Adrenal gland (tissue), 12 donors: ENCODE results near the gene CDCA7L. TPM values are rescaled to one million over a fixed set of nuclear protein-coding genes. Genes with fewer than 3 reads are reported as not detected.
A peak's percentile ranks its signal among the peaks of the same experiment; 100 is the strongest.
"Not testable (repeated sequence)": the region's sequence is repeated elsewhere in the genome, so short reads cannot be mapped to it uniquely, and the experiment has no call there.

Source experiments
- DNase-seq, 7 donors: peaks; one replicate each; pipeline ENCODE4 v3.0.0-alpha.2; 2019 to 2020
- H3K27ac ChIP-seq, 5 donors: fragments of 200-600 bp; sonication (generic) in 4 of 5; 1 replicate in 3 of 5; 2 replicates in 2 of 5; pipeline versions ENCODE4 v1.5.1 to v1.8.0; 2016 to 2020; ENCODE audit warnings: mild to moderate bottlenecking in 1 of 5
- H3K27me3 ChIP-seq: fragments of 200-600 bp; 2 replicates; pipeline ENCODE4 v1.8.0; 2021
- H3K36me3 ChIP-seq, 2 donors: fragments of 200-600 bp; replicated peaks in 1 of 2; 1 replicate in 1 of 2; 2 replicates in 1 of 2; pipeline versions ENCODE4 v1.5.1 to v1.8.0; 2018 to 2022
- H3K4me1 ChIP-seq, 2 donors: fragments of 200-600 bp; replicated peaks in 1 of 2; 1 replicate in 1 of 2; 2 replicates in 1 of 2; pipeline versions ENCODE4 v1.5.1 to v1.8.0; 2018 to 2021
- H3K4me3 ChIP-seq, 4 donors: fragments of 200-600 bp; sonication (generic) in 3 of 4; one replicate each; pipeline ENCODE4 v1.5.1; 2016 to 2018
- H3K9me3 ChIP-seq, 3 donors: fragments of 200-600 bp; sonication (generic) in 1 of 3; replicated peaks in 1 of 3; 1 replicate in 2 of 3; 2 replicates in 1 of 3; pipeline versions ENCODE4 v1.5.1 to v1.8.0; 2016 to 2021
- POLR2A ChIP-seq, 2 donors: fragments of 450-650 bp; IDR thresholded peaks; one replicate each; pipeline ENCODE4 v1.6.1; 2017; ENCODE audit warnings: antibody characterized with exemption in 2 of 2, mild to moderate bottlenecking in 2 of 2, moderate library complexity in 1 of 2
- WGBS, 4 donors: extraction: QIAGEN DNeasy Blood & Tissue Kit in 2 of 4; methylation state at CpG; one replicate each; pipeline versions ENCODE4 v1.1.5 to v1.1.7; 2013 to 2017; 5-methylcytosine and 5-hydroxymethylcytosine counted together
- intact Hi-C, 2 donors: fragments of 100-400 bp; cut with DNase I; formaldehyde crosslinking; loops; one replicate each; pipeline versions ENCODE4 v1.14.1 to v1.15.0; 2022 to 2023
- polyA plus RNA-seq, 3 donors: library from polyadenylated mRNA; stranded (reverse); fragments of 200-250 nt in 2 of 3; fragments of 350-450 nt in 1 of 3; fragmentation: Illumina TruSeq in 1 of 3; extraction: RNeasy Lipid Tissue Mini Kit (QIAGEN cat#74804) in 1 of 3; gene quantifications; one replicate each; pipeline ENCODE4 v1.2.3, GENCODE V29; 2013 to 2014
- total RNA-seq, 9 donors: library from RNA; depleted of rRNA in 4 of 9; stranded (reverse); fragments of >200 nt in 4 of 9; fragments of 120-200 nt in 1 of 9; fragmentation: NEBNext Ultra II Directional in 1 of 9; extraction: Animal tissue kit (Norgen Biotek cat#: 25700) in 1 of 9; gene quantifications; one replicate each; pipeline versions ENCODE4 v1.1.0 to v1.2.4, GENCODE V29; 2013 to 2023
- TF ChIP-seq, protein P1 (sequence below), 6 experiments: fragments of 450-650 bp in 4 of 6; fragments of 200-600 bp in 2 of 6; sonication (generic) in 1 of 6; IDR thresholded peaks; 1 replicate in 5 of 6; 2 replicates in 1 of 6; pipeline versions ENCODE4 v1.5.1 to v1.8.0; 2016 to 2021; ENCODE audit warnings: antibody characterized with exemption in 6 of 6, mild to moderate bottlenecking in 2 of 6, moderate library complexity in 1 of 6
- donor health status: healthy with polysubstance abuse.
- donor health status: Bipolar disorder and iron deficiency.
- donor health status: DM: yes; HTN: yes; CAD: no.
- donor health status: DM: no; HTN: no; CAD: no.
- donor health status: DM: no; HTN: no; CAD: no.
- donor health status: DM: yes; HTN: yes; CAD: no.

CDCA7L gene
- total and polyA plus RNA-seq, 12 donors: 0.88 to 12.4 (median 1.7) TPM

DNA sequence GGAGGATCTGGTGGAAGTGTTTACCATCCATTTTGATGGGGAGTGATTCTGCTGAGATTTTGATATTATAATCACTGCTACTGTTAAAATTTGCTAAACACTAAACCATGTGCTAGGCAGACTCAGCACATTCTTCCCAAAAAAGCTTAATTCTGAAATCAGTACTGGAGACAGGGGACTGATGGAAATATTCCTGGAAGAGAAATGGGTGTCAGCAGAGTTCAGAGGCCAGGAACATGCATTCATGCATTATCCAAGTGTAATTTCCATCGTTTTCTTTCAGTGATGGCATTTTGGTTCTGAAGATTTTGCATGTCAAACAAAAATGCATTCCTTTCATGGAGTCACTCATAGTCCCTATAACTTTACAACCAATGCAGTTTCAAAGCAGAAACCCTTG, 79.0 kb downstream of the CDCA7L start:
- no peak overlapping the region for H3K4me3 ChIP-seq
- 52 to 84% (median 66%) methylated on average over 1 of the region's 1 CpG for WGBS, 4 donors
- H3K36me3 ChIP-seq: no peaks in the 10 kb centered on the region
- no peaks in the 10 kb centered on the region for H3K27me3 ChIP-seq
- no peaks in the 10 kb centered on the region for H3K4me1 ChIP-seq
- no peaks in the 10 kb centered on the region for H3K9me3 ChIP-seq
- intact Hi-C loops: no loop called here
- DNase-seq: no peak
- H3K27ac ChIP-seq: no peak overlapping the region
- no peak for TF ChIP-seq POLR2A (IDR thresholded peaks at IDR 0.05)
- TF ChIP-seq, protein P1, sequence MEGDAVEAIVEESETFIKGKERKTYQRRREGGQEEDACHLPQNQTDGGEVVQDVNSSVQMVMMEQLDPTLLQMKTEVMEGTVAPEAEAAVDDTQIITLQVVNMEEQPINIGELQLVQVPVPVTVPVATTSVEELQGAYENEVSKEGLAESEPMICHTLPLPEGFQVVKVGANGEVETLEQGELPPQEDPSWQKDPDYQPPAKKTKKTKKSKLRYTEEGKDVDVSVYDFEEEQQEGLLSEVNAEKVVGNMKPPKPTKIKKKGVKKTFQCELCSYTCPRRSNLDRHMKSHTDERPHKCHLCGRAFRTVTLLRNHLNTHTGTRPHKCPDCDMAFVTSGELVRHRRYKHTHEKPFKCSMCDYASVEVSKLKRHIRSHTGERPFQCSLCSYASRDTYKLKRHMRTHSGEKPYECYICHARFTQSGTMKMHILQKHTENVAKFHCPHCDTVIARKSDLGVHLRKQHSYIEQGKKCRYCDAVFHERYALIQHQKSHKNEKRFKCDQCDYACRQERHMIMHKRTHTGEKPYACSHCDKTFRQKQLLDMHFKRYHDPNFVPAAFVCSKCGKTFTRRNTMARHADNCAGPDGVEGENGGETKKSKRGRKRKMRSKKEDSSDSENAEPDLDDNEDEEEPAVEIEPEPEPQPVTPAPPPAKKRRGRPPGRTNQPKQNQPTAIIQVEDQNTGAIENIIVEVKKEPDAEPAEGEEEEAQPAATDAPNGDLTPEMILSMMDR (IDR thresholded peaks at IDR 0.05): no peak

DNA sequence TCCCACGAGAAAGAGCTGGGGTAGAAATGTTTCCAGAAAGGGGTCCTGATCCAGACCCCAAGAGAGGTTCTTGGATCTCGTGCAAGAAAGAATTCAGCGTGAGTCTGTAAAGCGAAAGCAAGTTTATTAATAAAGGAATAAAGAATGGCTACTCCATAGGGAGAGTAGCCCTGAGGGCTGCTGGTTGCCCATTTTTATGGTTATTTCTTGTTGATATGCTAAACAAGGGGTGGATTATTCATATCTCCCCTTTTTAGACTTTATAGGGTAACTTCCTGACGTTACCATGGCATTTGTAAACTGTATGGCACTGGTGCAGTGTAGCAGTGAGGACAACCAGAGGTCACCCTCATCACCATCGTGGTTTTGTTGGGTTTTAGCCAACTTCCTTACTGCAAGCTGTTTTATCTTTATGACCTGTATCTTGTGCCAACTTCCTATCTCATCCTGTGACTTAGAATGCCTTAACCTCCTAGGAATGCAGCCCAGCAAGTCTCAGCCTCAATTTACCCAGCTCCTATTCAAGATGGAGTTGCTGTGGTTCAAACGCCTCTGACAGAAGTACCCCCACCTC, 80.0 kb downstream of the CDCA7L start:
- H3K27ac ChIP-seq, H3K27me3 ChIP-seq, H3K9me3 ChIP-seq, H3K4me3 ChIP-seq, H3K36me3 ChIP-seq, H3K4me1 ChIP-seq, intact Hi-C loops: not testable (repeated sequence)
- peak in 1 of 7 donors; percentile 4 for DNase-seq
- 66 to 74% (median 71%) methylated on average over 7 of the region's 7 CpGs for WGBS, 4 donors

DNA sequence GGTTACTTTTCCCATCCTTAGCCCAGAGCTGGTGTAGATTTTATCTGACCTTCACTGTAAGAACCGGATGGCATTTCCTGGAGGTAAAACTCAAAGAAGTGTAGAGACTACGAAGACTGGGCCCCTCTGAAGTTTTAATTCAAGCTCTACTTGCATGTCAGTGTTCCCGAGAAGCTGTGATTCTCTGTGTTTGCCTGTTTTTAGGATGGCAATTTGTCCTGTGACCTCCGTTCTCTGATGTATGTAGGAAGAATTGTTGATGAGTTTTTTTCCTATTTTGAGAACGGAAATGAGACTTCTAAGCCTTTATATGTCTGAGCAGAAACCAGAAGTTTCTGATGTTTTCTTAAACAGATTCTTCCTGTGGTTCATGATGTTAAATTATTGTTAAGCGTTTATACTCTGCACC, 94.1 kb downstream of the CDCA7L start:
- WGBS, 4 donors: 58 to 63% (median 60%) methylated on average over 6 of the region's 6 CpGs

More for the DNA sequence above, 94.1 kb downstream of the CDCA7L start:
- no peak overlapping the region for H3K4me3 ChIP-seq
- H3K9me3 ChIP-seq: no peaks in the 10 kb centered on the region
- H3K36me3 ChIP-seq: no peaks in the 10 kb centered on the region
- no peaks in the 10 kb centered on the region for H3K27me3 ChIP-seq
- no peak for DNase-seq
- H3K4me1 ChIP-seq: no peaks in the 10 kb centered on the region
- intact Hi-C loops: no loop called here
- no peak overlapping the region for H3K27ac ChIP-seq
- no peak for TF ChIP-seq POLR2A (IDR thresholded peaks at IDR 0.05)
- TF ChIP-seq, protein P1 (IDR thresholded peaks at IDR 0.05): no peak
